ENCODE results near the gene BIRC5.

BIRC5 gene

GRCh38 chr17:78264590-78264989, 50.5 kb downstream of the BIRC5 start:
- in situ Hi-C loops (cut with MboI; ENCODE audit: low pct_unique_long_range_greater_than_20kb, low sequenced_read_pairs, unreplicated experiment), result no loop called here
- TF ChIP-seq CTCF (IDR thresholded peaks at IDR 0.05; ENCODE audit: extremely low read depth, insufficient read depth, missing control alignments), result no peak
- no peak for DNase-seq (ENCODE audit: low spot score)

GRCh38 chr17:78265121-78265520, 51.1 kb downstream of the BIRC5 start:
- no peak for DNase-seq (ENCODE audit: low spot score)
- in situ Hi-C loops (cut with MboI; ENCODE audit: low pct_unique_long_range_greater_than_20kb, low sequenced_read_pairs, unreplicated experiment), result no loop called here
- TF ChIP-seq CTCF (IDR thresholded peaks at IDR 0.05; ENCODE audit: extremely low read depth, insufficient read depth, missing control alignments), result no peak

DNA sequence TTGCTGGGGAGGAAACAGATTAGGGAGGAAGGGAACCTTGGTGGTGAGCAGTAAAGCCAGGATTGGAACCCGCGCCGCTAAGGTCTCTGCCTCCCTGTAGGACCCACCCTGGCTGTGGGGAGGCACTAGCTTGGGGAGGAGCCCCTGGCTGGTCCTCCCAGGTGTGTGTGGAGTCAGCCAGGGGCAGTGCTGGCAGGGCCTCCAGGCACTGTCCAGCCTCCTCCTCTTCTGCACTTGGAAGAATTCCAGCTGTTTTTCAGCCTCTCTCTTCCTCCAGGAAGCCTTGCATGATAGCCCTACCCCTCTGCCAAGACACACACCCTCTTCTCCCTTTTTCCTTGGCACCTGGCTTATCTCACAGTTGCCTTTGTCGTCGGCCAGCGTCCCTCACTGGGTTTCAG, 52.2 kb downstream of the BIRC5 start:
- no peak for DNase-seq (ENCODE audit: low spot score)
- in situ Hi-C loops (cut with MboI; ENCODE audit: low pct_unique_long_range_greater_than_20kb, low sequenced_read_pairs, unreplicated experiment), result no loop called here
- no peak for TF ChIP-seq CTCF (IDR thresholded peaks at IDR 0.05; ENCODE audit: extremely low read depth, insufficient read depth, missing control alignments)

DNA sequence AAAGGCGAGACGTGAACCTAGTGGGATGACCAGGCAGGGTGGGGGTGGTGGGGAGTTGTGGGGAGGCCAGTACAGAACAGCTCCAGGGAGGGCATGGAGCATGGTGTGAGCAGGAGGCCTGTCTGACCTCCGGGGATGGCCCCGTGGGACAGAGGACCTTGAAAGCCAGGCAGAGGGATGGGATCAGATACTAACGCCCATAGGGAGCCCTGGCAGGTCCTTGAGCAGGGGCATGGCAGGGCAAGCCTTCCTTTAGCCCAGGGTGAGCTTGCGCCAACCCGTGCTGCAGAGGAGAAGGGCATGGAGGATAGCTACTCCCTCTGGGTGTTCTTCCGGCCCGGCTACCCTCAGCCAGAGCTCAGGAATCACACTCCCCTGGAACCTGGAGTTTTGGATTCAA, 52.7 kb downstream of the BIRC5 start:
- in situ Hi-C loops (cut with MboI; ENCODE audit: low pct_unique_long_range_greater_than_20kb, low sequenced_read_pairs, unreplicated experiment), result no loop called here

DNA sequence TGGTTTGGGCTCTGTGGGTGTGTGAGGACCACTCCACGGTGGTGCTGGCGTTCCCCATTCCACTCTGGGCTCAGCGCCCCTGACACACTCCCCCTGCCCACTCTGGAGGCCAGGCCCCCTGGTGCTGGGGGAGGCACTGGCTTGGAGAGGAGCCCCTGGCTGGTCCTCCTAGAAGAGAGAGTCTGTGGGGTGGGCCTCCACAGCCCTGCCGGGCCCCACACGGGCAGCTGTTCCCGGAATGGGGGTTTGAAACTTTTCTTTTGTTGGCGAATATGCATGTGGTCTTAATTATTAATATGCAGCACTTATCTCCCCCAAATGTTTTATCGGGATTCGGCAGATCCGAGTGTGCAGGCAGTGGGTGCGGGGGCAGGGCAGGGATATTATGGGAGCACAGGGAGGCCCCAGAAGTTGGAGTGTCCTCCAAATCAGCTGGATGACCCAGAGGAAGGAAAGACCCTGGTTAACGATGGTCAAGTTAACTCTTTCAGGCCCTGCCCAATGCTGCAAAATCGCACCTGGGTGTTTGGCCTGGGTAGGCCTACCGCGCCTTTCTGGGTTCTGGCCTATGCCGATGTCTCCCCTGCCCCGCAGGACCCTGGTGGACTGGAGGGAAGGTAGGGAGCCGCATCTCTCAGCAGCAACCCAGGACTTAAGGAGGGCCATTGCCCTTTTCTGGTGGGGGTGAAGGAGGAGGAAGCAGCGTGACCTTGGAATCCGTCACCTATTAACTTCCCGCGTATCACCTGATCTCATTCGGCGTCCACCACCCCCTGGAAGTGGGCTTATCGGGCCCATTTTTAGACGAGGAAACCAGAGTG, 53.4 kb downstream of the BIRC5 start:
- no peak for DNase-seq (ENCODE audit: low spot score)
- in situ Hi-C loops (cut with MboI; ENCODE audit: low pct_unique_long_range_greater_than_20kb, low sequenced_read_pairs, unreplicated experiment), result no loop called here
- no peak for TF ChIP-seq CTCF (IDR thresholded peaks at IDR 0.05; ENCODE audit: extremely low read depth, insufficient read depth, missing control alignments)

More for the DNA sequence above, 52.7 kb downstream of the BIRC5 start:
- TF ChIP-seq CTCF (IDR thresholded peaks at IDR 0.05; ENCODE audit: extremely low read depth, insufficient read depth, missing control alignments), result no peak
- DNase-seq (ENCODE audit: low spot score), result no peak

DNA sequence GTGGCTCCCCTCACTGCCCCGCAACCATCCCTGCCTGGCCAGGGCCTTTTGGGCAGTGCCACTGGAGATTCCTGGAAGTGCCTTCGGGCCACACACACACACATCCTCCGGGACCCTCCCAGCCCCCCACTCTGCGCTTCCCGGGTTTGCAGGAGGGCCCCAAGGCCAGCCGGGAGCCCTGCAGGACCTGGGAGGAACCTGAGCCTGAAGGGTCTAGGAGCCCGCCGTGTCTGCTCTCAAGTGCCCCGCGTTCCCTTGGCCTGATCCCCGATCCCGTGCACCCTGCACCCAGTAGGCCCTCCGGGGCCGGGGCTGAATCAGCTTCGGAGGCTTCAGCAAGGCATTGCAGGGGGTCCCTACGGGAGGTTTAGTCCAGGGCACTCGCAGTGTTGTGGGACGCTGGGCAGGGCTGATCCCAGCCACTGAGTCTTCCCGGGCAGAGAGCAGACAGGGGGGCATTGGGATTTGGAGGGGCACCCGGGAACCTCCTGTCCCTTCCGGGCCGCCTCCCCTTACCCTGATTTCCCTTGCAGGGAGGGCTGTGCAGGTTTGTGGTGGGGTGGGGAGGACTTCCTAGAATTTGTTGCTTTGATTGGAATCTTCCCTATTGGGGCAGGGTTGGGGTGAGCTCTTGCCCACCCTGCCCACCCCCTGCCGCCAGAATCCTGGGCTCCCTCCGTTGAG, 54.3 kb downstream of the BIRC5 start:
- TF ChIP-seq CTCF (IDR thresholded peaks at IDR 0.05; ENCODE audit: extremely low read depth, insufficient read depth, missing control alignments), result no peak
- no peak for DNase-seq (ENCODE audit: low spot score)
- in situ Hi-C loops (cut with MboI; ENCODE audit: low pct_unique_long_range_greater_than_20kb, low sequenced_read_pairs, unreplicated experiment), result no loop called here

All from GM13977 (cell line).